Brain microvascular endothelial cell (primary cell): ENCODE results near the gene CIROP.

Experiments
- DNase-seq: peaks from one replicate; pipeline ENCODE4 v3.0.0-alpha.2; 2020
- H3K27ac ChIP-seq: fragments of 250-450 bp; sonication (Bioruptor Pico); 2 replicates; pipeline ENCODE4 v1.5.1; 2020; ENCODE audit warnings: mild to moderate bottlenecking, moderate library complexity
- H3K27me3 ChIP-seq: fragments of 250-450 bp; sonication (Bioruptor Pico); replicated peaks from 2 replicates; pipeline ENCODE4 v1.5.1; 2020; ENCODE audit warnings: mild to moderate bottlenecking
- H3K36me3 ChIP-seq: fragments of 250-450 bp; sonication (Bioruptor Pico); replicated peaks from 2 replicates; pipeline ENCODE4 v1.5.1; 2020; ENCODE audit warnings: mild to moderate bottlenecking
- H3K4me3 ChIP-seq: 2 replicates; pipeline ENCODE4 v1.5.1; 2011; ENCODE audit warnings: low read depth, mild to moderate bottlenecking, control low read depth, low read length, moderate library complexity
- CTCF ChIP-seq: IDR thresholded peaks from 2 replicates; pipeline ENCODE4 v1.5.1; 2011; ENCODE audit warnings: low read depth, mild to moderate bottlenecking, moderate library complexity, low read length, control low read depth, inconsistent platforms; ENCODE audit errors: missing control alignments
- in situ Hi-C: cut with HindIII; loops from 2 replicates; pipeline ENCODE4 v1.10.0; 2017; ENCODE audit warnings: low sequenced_read_pairs, low pct_ligation_motif_present

CIROP gene

DNA sequence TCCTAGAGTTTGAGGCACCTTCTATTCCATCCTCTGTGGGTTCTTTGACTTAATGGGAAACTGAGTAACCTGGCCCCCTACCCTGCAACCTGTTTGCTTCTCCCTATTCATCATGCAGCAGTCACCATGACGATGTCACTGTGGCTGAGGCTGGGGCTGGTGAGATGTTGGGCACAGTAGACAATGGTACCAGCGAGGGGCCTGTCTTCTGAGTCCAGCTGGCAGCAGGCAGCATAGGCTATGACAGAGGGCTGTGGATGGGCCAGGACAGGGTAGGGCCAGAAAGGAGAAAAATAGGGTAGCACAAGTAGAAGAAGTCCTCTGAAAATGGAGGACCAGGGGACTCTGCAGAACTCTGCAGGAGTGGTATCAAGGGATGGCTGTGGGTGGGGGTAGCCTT, 2.0 kb downstream of the CIROP start:
- in situ Hi-C loops, result no loop called here
- Histone ChIP-seq H3K36me3 (peaks cover 6% of the 10 kb centered on the region), H3K27me3 (no peaks in the 10 kb centered on the region), H3K4me3 (no peak overlapping the region), H3K27ac (no peak overlapping the region)
- no peak for DNase-seq
- TF ChIP-seq CTCF, result no peak

DNA sequence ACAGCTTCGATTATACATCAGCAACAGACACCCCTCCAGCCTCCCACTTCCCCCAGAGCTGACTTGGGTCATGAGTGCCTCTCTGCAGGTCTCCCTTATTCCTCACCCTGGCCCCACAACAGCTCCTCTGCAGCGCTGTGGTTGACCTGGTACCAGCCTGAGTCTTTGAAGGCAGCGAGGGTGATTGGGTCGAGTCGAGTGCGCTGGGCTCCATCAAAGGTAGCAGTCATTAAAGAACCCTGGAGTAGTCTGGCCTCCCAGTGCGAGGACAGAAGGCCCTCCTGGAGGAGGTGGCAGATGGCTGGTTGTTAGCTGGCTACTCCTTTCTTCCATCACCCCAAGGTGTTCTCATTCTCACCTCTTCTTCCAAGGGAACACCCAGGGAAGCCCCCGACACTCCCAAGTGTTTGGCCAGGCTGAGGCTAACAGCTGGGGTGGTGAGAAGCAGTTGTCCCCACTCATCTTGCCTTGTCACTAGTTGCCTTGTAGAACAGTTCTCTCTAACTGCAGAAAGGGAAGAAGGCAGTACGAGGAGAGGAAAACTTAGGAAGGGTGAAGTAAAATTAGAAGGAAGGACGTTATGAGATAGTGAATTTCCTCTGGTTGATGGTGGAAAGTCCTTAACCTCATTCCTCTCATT, 2.7 kb downstream of the CIROP start:
- no peak overlapping the region for H3K4me3 ChIP-seq
- in situ Hi-C loops, result no loop called here
- peaks cover 9% of the 10 kb centered on the region for H3K36me3 ChIP-seq
- no peak for TF ChIP-seq CTCF
- DNase-seq, result no peak
- H3K27me3 ChIP-seq, result no peaks in the 10 kb centered on the region
- H3K27ac ChIP-seq, result no peak overlapping the region

DNA sequence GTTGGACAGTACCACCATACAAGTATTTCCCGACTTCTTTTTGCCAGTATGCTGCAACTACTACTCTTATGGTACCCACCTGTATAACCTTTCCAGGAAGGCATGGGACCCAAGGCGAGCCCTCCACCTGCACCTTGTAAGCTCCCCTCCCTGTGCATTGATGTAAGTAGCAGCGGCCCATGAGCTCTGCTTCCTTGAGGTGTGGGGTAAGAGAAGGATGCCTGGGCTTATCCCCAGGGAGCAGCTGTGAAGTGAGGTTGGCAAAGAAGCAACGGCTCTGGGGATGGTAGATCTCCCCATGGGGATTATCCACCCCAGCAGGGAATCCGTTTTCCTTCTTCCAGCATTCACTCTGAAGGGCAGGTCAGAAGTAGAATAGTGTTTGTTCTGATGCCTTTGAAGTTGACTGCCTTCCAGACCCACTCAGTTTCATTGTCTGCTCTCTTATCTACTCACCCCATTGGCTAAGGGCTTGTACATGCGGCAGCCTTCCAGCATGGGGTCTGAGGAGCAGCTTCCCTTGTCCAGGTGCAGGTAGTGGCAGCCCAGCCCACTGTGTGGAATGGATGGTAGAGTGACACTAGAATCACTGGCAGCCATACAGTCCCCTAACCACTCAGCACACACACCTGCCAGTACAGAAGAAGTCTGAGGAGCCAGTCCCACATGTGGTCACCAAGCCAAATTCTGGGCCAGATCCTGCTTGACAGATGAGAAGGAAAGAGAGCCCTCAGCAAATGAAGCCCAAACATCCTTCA, 3.4 kb downstream of the CIROP start:
- in situ Hi-C loops, result no loop called here
- Histone ChIP-seq H3K36me3 (peaks cover 9% of the 10 kb centered on the region), H3K27ac (no peak overlapping the region), H3K4me3 (no peak overlapping the region), H3K27me3 (no peaks in the 10 kb centered on the region)
- no peak for TF ChIP-seq CTCF
- DNase-seq, result no peak

GRCh38 chr14:23099212-23099861, 5.5 kb downstream of the CIROP start:
- no peak for DNase-seq
- H3K27ac ChIP-seq, result no peak overlapping the region
- H3K36me3 ChIP-seq, result peaks cover 11% of the 10 kb centered on the region
- no peak overlapping the region for H3K4me3 ChIP-seq
- no peaks in the 10 kb centered on the region for H3K27me3 ChIP-seq
- peak; percentile 18 for TF ChIP-seq CTCF
- in situ Hi-C loops, result no loop called here

- no peak overlapping the region for H3K27ac ChIP-seq
- no peaks in the 10 kb centered on the region for H3K27me3 ChIP-seq
- no peak for TF ChIP-seq CTCF
- no peak for DNase-seq
- H3K36me3 ChIP-seq, result peaks cover 13% of the 10 kb centered on the region
- in situ Hi-C loops, result no loop called here
- H3K4me3 ChIP-seq, result no peak overlapping the region
Observed at GRCh38 chr14:23097786-23098185, 7.0 kb downstream of the CIROP start.
